T follicular helper cell (primary cell): Measurements from ENCODE around the gene CD151.

Source experiments
- DNase-seq: peaks from one replicate; pipeline ENCODE4 v3.0.0-alpha.2; 2020; ENCODE audit warnings: low read depth

Gene CD151

DNA sequence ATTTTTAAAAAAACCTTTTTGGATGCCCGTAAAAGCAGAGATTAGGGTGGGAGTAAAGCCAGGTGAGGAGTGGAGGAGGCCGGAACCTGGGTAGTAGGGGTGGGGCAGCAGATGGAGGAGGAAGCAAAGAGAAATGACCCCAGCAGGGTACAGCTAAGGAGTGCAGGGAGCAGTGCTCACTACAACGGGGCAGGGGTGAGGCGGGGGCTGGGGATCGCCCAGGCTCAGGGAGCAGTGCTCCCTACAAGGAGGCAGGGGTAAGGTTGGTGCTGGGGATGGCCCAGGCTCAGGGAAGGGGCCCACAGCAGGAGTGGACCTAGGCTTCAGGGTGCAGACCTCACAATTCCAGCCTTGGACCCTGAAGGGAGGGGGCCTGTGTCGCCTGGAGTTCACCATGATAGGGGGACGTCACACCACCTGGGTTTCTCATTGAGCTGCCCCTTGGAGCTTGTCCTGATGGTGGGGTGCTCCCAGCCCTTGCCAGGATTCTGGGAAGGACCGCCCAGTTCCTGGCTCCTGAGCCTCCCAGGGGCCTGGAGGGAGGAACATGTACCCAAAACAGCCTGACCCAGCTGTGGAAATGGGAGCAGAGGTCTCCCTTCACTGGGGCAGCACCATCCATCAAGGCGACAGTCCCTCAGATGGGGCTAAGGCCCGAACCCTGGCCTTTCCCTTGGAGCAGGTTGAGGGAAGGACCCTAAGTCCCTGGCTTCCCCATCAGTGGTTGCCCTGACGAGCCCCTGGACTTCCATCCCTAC lies 16.9 kb upstream of the CD151 start:
- DNase-seq = no peak

DNA sequence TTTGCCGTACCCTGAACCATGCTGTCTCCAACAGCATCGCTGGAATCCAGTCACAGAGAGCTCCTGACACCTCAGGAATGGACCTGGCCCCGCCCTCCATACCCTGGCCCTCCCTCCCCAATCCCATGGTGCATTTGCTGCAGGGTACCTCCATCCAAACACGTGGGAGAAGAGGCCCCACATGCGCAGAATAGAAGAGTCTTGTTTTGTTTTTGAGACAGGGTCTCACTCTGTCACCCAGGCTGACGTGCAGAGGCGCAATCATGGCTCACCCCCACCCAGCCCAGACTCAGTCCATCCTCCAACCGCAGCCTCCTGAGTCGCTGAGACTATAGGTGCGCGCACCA lies 16.3 kb upstream of the CD151 start:
- no peak for DNase-seq

DNA sequence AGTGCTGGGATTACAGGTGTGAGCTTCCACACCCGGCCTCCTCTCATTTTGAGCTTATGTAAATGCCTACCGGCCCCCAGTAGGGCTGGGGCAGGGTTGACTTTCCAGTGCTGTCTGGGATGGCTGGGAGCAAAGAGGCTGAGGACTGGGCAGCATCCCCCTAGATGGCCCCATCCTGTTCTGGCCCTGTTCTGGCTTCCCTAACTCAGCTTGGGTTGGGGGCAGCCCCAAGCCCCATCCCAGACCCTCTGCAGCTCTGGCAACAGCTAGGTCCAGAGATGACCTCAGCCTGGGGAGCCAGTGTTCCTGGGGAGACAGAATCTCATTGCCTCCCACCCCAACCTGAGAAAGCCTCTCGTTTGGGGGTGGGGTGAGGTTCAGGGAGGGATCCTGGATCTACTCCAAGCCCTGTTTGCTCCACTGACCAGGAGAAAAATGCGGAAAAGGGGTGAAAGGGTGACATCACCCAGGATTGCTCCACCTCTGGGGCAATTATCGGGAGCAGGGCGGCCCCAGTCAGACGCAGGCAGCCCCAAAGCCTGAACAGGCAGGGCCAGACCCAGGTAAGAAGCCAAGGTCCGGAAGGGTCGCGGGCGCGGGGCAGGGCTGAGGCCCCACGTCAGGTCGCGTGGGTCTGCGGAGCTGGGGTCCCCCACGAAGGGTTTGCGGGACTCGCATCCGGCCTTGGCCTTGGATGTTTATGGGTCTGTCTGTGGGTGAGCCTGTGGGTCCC lies 14.2 kb upstream of the CD151 start, which contains the start of gene PNPLA2:
PNPLA2 (plus strand) TSS at position 519 of the 733 bp plus-strand sequence. CDS start 805 bp downstream, outside the sequence.
- no peak for DNase-seq

DNA sequence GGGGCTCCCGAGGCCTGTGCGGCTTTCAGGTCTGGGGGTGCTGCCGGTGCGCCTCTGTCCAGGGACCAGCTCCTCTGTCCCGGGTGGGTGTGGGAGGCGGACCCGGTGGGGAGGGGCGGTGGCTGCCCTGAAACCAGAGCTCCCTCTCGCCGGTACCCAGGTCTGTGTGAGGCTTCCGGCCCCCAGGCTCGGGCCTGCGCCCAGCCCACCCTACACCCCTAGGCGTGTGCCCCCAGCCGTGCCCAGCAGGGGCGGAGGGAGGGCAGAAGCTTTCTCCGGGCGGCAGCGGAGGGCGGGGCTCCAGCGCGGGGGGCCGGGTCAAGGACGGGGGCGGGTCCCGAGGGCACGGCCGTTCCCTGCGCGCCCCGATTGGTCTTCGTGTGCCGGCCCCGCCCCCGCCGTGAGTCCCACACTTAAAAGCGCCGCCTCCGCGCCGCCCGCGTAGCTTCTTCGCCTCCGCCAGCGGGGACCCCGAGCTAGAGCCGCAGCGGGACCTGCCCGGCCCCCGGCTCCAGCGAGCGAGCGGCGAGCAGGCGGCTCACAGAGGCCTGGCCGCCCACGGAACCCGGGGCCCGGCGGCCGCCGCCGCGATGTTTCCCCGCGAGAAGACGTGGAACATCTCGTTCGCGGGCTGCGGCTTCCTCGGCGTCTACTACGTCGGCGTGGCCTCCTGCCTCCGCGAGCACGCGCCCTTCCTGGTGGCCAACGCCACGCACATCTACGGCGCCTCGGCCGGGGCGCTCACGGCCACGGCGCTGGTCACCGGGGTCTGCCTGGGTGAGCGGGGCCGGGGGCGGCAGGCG lies 13.4 kb upstream of the CD151 start:
- peak; percentile 88 for DNase-seq

DNA sequence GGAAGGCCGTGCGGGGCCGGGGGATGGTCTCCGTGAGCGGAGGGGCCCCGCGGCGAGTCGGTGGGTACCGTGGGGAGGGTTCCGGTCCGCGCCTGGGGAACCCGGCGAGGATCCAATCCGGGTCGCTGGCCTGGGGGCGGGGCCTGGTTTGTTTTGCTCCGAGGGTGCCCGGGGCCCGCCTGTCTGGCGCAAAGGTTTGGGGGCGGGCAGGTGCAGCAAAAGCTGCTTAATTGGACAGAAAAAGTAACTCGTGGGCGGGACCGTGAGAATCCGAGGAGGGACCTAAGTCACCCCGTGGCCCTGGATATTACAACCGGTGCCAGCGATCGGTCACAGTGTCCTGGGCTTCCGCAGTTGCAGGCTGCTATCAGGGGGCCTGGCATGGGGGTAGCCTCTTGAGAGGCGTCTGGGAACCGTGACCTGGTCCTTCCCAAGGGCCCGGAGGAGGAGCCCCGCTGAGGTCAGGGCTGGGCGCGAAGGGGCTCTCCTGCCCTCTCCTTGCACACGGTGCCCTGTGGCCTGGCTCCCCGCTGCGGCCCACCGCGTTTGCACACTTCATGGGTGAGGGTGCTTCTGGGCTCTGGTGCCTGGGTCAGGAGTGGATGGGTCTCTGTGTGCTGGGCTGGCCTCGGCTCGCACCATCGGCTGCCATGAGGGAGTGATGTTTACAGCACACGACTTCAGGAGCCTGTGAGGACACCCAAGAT lies 12.7 kb upstream of the CD151 start:
- DNase-seq = peak; percentile 93

DNA sequence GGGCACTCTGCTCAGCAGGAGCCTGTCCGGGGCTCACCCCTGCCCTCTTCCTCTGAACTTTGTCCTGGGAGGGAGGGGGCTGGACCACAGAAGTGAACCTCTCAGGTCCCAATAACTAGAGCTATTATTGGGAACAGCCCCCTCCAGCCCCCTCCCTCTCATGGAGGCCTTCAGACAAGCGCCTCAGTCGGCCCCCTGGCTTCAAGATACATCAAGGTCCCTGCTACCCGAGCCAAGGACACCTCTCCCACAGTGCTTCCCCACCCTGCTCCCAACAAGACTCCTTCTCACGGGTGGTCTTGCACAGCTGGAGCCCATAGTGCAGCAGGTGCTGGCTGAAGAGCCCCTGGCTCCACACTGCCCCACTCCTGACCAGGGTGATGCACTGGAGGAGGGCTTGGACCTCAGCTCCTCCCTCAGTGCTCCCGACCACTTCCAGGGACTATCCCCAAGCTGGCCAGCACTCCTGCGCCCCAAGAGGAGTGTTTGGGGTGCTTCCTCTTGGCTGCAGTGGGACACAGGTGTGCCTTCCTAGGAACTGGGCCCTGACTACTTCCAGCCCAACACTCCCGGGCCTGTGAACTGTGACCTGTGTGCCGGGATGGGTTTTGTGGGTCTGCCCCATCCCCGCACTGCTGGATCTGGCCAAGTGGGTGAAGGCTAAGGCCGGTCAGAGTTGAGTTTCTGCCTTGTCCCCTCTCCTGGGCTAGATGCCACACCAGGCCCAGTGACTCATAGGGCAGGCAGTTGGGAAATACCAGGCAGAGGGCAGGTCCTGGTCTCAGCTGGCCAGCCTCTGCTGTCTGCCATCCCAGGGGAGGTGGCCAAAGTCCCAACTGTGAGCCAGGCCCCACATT lies 11.9 kb upstream of the CD151 start:
- no peak for DNase-seq

DNA sequence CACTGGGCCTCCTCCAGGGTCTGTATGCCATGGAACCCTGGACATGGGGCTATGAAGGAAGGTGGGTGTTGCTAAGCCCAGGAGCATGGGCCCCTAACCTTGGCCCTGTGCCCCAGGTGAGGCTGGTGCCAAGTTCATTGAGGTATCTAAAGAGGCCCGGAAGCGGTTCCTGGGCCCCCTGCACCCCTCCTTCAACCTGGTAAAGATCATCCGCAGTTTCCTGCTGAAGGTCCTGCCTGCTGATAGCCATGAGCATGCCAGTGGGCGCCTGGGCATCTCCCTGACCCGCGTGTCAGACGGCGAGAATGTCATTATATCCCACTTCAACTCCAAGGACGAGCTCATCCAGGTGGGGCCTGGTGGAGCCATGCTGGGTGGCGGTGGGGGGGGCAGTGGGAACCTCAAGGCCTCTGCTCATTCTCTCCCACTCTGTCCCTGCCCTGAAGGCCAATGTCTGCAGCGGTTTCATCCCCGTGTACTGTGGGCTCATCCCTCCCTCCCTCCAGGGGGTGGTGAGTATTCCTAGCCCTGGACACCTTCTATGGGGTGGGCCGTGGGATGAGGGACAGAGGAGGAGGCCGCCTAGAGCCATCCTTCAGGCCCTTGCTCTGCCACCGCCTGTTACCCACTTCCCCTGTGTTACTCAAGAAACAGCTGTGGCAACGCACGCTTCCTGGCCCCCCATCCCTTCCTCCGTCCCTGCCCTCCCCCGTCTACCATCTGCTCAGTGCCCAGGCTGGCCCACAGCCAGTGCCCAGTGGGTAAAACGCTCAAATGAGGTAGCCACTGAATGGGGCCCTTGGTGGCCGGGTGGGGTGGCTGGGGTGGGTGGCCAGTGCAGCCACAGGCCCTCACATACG lies 11.0 kb upstream of the CD151 start:
- no peak for DNase-seq

DNA sequence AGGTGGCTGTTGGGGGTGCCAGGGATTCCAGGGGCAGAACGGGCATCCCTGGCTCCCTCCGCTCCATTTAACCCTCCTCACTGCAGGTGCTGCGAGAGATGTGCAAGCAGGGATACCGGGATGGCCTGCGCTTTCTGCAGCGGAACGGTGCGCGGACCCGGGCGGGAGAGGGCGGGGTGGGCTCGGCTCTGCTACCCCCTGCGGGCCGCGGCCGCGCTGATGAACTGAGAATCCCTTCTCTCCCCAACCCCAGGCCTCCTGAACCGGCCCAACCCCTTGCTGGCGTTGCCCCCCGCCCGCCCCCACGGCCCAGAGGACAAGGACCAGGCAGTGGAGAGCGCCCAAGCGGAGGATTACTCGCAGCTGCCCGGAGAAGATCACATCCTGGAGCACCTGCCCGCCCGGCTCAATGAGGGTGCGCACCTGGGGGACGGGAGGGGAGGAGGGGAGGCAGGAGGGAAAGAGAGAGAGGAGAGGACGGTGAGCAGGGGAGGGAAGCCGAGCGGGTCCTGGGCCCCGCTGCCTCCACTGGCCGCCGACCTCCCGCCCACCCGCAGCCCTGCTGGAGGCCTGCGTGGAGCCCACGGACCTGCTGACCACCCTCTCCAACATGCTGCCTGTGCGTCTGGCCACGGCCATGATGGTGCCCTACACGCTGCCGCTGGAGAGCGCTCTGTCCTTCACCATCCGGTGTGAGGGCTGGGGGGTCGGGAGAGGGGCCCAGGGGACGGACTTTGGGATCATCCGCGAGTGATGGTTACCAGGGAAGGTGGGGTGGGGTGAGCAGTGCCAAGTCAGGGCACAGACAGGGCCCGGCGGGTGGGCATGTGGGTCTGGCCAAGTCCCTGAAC lies 9.1 kb upstream of the CD151 start:
- DNase-seq = no peak

DNA sequence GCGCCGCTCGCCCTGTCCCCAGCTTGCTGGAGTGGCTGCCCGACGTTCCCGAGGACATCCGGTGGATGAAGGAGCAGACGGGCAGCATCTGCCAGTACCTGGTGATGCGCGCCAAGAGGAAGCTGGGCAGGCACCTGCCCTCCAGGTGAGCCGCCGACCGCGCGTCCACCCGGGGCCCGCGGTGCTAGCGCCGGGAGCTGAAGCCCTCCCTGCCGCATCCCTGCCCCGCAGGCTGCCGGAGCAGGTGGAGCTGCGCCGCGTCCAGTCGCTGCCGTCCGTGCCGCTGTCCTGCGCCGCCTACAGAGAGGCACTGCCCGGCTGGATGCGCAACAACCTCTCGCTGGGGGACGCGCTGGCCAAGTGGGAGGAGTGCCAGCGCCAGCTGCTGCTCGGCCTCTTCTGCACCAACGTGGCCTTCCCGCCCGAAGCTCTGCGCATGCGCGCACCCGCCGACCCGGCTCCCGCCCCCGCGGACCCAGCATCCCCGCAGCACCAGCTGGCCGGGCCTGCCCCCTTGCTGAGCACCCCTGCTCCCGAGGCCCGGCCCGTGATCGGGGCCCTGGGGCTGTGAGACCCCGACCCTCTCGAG lies 8.4 kb upstream of the CD151 start:
- no peak for DNase-seq

DNA sequence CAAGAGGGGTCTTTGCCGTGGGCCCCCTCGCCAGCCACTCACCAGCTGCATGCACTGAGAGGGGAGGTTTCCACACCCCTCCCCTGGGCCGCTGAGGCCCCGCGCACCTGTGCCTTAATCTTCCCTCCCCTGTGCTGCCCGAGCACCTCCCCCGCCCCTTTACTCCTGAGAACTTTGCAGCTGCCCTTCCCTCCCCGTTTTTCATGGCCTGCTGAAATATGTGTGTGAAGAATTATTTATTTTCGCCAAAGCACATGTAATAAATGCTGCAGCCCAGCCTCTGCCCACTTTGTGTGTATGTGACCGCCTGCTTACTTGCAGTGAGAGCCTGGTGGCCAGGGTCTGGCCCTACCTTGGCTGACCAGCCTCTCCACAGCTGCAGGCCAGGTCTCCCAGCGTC lies 7.8 kb upstream of the CD151 start:
- no peak for DNase-seq

DNA sequence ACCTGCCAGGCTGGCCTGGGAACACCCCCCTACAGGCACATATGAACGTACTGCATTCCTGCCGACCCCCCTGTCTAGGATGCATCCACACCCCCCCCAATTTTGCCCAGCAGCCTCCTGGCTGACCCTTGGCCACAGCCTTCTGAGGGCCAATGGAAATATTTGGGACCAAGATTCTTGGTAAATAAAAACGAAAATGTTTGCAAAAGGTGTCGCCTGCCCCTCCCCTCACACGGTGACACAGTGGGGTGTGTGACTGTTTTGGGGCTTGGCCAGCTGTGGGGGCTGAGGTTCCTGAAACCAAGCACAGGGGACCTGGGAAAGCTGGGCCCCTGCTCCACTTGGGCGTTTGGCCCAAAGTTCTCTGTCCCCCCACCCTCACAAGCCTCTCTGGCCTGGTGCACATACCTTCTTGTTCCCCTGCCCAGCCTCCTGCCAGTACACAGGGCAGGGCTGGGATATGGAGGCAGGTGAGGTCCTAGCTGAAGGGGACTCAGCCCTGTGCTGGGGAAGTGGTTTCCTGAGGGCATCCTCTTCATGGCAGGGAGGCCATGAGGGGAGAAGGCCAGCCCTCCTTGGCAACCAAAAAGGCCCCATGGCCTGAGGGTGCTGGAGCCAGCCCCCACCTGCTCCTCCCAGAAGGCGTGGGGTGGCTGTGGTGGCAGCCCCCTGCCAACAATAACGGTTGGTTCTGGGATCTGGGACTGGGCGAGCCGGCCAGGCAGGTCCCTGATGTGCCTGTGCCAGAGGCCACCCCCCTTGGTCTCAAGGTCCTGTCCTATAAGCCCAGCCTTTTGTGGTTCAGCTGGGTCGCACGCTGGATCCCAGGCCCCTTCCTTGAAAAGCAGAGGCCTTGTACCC lies 7.2 kb upstream of the CD151 start:
- DNase-seq = no peak

DNA sequence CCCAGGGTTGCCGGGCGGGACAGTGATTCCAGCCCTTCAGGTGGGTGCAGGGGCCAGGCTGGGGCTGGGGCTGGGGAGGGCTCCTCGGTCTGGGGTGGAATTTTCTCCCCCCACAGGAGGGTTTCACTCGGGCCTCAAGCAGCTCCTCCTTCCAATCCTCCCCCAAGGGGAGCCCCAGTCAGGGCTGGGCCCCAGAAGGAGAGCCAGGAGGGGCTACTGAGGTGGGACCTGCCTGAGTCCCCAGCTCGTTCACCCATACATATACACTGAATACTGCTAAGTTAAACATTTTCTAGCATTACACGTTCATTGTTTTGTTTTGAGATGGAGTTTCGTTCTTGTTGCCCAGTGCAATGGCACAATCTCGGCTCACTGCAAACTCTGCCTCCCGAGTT lies 6.5 kb upstream of the CD151 start:
- DNase-seq = no peak

DNA sequence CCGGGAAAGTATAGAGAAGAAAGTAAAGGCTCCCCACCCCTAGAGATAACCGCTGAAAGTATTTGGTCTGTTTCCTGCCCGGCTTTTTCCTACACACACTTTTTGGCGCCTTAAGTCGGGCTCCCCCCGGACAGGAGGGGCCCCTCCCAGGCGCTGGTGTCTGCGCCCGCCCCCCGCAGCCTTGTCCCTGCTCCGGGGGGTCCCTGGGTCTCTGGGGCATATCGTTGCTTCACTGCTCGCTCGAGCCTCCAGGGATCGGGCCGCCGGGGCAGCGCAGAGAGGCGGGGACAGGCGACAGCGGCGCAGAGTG lies 6.0 kb upstream of the CD151 start:
- DNase-seq = no peak

DNA sequence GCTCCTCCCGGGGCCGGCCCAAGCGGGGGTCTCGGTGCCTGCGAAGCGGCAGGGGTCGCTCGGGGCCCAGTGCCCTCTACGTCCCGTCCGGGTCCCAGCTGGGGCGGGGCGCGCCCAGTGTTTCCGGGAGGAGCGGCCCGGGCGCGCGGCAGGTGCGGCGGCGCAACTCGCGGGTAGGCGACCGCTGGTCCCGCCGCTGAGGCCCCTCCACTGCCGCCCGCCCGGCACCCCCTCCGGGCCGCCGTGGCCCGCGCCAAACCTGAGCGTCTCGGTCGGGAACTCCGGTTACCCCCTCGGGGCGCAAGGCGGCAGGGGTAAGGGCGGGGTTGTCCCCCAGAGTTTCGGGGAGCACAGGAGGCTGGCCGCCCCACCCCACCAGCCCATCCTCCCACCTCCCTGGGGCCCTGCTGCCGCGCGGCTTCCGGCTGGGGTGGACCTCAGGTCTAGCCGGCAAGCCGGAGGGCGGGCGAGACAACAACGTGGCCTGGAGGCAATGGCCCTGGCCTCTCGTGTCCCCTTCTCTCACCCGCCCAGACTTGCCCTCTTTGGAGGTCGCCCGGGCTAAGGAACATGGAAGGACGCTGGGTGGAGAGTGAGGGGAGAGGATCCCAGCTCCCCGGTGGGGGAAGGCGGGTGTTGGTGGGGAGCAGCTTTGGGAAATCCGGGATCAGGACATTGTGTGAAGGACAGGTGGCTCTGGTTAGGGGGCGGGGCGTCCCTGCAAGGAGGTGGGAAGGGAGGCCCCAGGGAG lies 5.4 kb upstream of the CD151 start:
- no peak for DNase-seq

DNA sequence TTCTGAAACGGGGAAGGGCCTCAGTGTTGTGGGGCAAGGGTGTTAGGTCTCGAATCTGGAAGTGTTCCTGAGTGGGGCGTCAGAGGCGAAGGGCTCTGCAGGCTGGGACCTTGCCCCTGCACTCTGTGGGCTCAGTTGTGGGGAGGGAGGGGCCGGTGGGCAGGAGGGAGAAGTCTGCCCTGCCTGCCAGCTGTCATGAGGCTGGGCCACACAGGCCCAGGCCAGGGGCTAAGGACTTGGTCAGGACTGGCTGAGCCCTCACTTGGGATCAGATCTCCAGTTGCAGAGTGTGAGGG lies 4.9 kb upstream of the CD151 start, which contains the start of gene CRACR2B:
CRACR2B (plus strand) TSS at position 23 of the 296 bp plus-strand sequence. CDS start 689 bp downstream, outside the sequence.
- no peak for DNase-seq

DNA sequence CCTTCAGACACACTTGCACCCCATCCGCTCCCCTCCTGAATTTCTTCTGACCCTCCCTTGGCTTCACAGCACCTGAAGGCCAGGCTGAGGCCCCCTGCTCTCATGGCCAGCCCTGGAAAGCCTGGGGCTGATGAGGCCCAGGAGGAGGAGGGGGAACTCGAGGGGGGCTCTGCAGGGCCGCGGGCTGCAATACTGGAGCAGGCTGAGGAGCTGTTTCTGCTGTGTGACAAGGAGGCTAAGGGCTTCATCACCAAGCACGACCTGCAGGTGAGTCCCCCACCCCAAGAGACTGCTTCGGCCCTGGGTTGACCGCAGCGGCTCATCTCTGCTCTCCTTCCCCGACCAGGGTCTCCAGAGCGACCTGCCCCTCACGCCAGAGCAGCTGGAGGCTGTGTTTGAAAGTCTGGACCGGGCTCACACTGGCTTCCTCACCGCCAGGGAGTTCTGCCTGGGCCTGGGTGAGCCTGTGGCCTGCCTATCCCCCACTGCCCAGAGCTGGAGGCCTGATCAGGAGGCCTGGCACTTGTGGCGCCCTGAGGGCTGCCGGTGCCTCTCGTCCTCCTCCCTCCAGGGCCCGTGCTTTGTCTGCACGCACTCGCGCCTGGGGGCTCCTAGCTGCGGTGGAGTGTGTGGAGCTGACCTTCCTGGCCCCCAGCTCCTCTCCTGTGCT lies 4.1 kb upstream of the CD151 start:
- DNase-seq = no peak
